ENCODE results near the gene CYP3A7.

GRCh38 chr7:99709260-99709659, 25.7 kb downstream of the CYP3A7 start:
- no peak for TF ChIP-seq CTCF (IDR thresholded peaks at IDR 0.05; ENCODE audit: low read depth, low read length)
- no peak for TF ChIP-seq EZH2phosphoT487 (IDR thresholded peaks at IDR 0.05; ENCODE audit: low read depth)

Measured in OCI-LY3 (cell line).